ENCODE data around the gene CYP26B1. TPM values are rescaled to one million over a fixed set of nuclear protein-coding genes. Genes with fewer than 3 reads are reported as not detected.

The CYP26B1 gene, protein sequence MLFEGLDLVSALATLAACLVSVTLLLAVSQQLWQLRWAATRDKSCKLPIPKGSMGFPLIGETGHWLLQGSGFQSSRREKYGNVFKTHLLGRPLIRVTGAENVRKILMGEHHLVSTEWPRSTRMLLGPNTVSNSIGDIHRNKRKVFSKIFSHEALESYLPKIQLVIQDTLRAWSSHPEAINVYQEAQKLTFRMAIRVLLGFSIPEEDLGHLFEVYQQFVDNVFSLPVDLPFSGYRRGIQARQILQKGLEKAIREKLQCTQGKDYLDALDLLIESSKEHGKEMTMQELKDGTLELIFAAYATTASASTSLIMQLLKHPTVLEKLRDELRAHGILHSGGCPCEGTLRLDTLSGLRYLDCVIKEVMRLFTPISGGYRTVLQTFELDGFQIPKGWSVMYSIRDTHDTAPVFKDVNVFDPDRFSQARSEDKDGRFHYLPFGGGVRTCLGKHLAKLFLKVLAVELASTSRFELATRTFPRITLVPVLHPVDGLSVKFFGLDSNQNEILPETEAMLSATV
- total RNA-seq: under 1 TPM in 1 of 3 donors, not detected in 2; 0.16 TPM

DNA sequence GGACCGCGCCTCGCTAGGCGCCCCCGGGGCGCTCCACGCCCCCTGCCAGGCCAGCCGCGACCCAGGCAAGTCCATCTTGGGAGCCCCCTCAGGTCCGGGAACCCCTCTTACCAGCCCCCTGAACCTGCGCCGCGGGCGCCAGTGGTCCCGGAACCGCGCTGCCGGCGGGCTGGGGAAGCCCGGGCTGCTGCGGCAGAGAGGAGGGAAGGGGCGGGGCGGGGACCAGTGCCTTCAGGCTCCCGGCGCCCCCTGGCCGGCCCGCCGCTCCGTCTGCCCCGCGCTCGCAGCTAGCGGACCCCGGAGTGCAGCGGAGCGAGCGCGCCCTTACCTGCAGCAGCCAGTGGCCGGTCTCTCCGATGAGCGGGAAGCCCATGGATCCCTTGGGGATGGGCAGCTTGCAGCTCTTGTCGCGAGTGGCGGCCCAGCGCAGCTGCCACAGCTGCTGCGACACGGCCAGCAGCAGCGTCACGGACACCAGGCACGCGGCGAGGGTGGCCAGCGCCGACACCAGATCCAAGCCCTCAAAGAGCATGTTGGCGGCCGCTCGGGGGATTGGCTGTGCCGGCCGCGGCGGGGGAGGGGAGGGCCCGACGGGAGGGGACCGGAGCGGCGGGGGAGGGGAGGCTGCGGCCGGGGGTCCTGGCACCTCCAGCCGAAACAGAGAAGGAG, at the start of gene CYP26B1:
TSS of gene CYP26B1 (minus strand) at position 560 of the 669 bp plus-strand sequence. CDS start at position 532, 28 bp downstream.
- Mint-ChIP-seq H3K9me3 (no peaks in the 10 kb centered on the region), H3K27me3 (ENCODE audit: low read depth) (peaks cover 71% of the 10 kb centered on the region), H3K4me3 (peak within 1 kb of the TSS; percentile 80), H3K4me1 (ENCODE audit: low read depth) (peaks cover 44% of the 10 kb centered on the region), H3K36me3 (ENCODE audit: insufficient read depth) (no peaks in the 10 kb centered on the region)
- DNase-seq (no peak), ATAC-seq (no peak)

DNA sequence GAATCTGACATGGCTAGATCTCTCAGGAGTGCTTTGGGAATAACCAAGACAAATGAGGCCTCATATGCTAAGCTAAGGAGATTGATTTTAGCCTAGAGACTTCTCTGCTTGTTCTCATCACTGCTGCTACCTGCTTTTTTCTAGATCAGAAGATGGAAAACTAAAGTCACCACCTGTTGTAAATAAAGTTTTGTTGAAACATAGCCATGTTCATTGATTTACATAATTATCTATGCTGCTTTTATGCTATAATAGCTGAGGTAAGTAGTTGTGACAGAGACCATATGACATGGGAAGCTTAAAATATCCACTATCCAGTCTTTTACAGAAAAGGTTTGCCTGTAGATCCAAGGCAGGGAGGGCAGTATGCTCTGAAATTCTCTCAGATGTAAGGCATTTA, 46.1 kb upstream of the CYP26B1 start:
- ATAC-seq (no peak), DNase-seq (no peak)
- Mint-ChIP-seq H3K9me3 (peaks cover 7% of the 10 kb centered on the region), H3K4me3 (no peak overlapping the region), H3K27me3 (ENCODE audit: low read depth) (no peaks in the 10 kb centered on the region), H3K4me1 (ENCODE audit: low read depth) (no peaks in the 10 kb centered on the region), H3K36me3 (ENCODE audit: insufficient read depth) (peaks cover 3% of the 10 kb centered on the region)

DNA sequence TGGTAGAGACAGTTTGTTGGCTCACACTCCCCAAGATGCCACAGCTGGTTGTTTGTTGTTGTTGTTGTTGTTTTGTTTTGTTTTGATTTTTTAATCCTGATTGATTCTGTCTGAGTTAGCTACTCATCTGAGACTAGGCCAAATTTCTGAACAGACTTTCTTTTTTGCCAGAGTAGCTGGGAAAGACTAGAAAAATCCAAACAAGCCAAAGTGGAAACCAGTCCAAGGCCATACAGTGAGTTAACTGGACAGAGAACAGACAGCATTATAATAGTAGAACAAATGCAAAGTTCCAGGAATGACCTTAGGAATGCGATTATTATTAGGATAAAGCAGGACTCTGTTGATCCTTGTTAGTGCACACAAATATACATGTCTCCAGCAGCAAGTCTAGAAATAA, 43.8 kb upstream of the CYP26B1 start:
- Mint-ChIP-seq H3K36me3 (ENCODE audit: insufficient read depth) (peaks cover 8% of the 10 kb centered on the region), H3K4me1 (ENCODE audit: low read depth) (no peaks in the 10 kb centered on the region), H3K4me3 (no peak overlapping the region), H3K27me3 (ENCODE audit: low read depth) (no peaks in the 10 kb centered on the region), H3K9me3 (peaks cover 10% of the 10 kb centered on the region)
- ATAC-seq (no peak), DNase-seq (no peak)

DNA sequence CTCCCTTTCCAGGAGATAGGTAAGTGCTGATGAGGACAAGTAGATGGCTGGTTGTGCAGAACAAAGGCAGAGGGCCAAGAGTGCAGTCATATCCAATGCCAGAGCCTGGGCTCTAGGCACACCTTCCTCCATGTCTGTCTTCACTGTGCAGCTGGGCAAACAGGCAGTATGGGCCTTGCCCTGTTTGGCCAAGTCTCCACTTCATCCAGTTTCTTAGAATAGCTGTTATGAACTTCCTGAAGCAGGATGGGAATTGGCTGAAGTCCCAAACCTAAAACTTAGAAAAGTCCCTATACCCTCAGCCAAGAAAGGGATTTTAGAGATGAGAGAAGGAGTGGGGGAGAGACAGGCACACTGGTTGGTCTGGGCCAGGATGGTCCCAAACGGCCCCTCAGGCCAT, 37.5 kb upstream of the CYP26B1 start:
- DNase-seq (no peak), ATAC-seq (no peak)
- Mint-ChIP-seq H3K27me3 (ENCODE audit: low read depth) (no peaks in the 10 kb centered on the region), H3K9me3 (peaks cover 3% of the 10 kb centered on the region), H3K4me3 (no peak overlapping the region), H3K36me3 (ENCODE audit: insufficient read depth) (peaks cover 9% of the 10 kb centered on the region), H3K4me1 (ENCODE audit: low read depth) (no peaks in the 10 kb centered on the region)

DNA sequence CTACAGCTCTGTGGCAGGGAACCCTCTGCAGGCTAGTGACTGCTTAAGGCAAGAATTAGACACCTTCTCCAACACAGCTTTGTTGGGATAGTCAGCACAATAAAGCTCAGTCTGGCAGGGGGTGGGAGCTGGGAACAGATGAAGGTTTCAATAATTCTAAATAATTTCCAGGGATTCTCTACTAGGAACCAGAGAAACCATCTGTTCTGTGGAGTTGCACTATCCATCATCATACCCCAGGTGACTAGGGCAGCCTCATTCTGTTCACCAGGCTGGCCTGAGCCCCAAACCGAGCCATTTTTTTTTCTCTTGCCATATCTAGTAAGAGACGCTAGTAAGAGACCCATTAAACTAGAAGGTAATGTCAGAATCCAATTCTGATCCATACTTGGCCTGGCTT, 35.8 kb upstream of the CYP26B1 start:
- DNase-seq (no peak), ATAC-seq (no peak)
- no peaks in the 10 kb centered on the region for H3K4me1 Mint-ChIP-seq (ENCODE audit: low read depth)
- H3K9me3 Mint-ChIP-seq: peaks cover 3% of the 10 kb centered on the region
- H3K36me3 Mint-ChIP-seq (ENCODE audit: insufficient read depth): peaks cover 15% of the 10 kb centered on the region
- H3K4me3 Mint-ChIP-seq: no peak overlapping the region
- H3K27me3 Mint-ChIP-seq (ENCODE audit: low read depth): no peaks in the 10 kb centered on the region

DNA sequence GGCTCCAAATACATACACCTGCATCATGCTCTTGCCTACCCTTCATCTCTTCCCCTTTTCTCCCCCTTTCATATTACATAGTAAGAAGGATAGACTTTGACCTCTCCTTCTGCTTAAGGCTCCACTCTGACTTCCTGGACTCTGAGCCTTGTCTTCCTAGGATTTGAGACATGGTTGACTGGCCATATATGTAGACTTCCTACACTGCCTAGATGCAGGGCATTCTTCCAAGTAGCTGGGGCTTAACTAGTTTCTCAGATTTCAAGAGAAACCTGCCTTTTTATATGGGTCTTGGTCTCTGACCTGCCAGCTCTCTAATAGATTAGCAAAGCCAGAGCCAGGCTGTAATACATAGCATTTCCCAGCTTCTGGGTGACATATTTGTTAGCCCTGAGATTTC, 35.4 kb upstream of the CYP26B1 start:
- ATAC-seq (no peak), DNase-seq (no peak)
- Mint-ChIP-seq H3K4me1 (ENCODE audit: low read depth) (no peaks in the 10 kb centered on the region), H3K4me3 (no peak overlapping the region), H3K36me3 (ENCODE audit: insufficient read depth) (peaks cover 11% of the 10 kb centered on the region), H3K27me3 (ENCODE audit: low read depth) (no peaks in the 10 kb centered on the region), H3K9me3 (peaks cover under 1% of the 10 kb centered on the region)

DNA sequence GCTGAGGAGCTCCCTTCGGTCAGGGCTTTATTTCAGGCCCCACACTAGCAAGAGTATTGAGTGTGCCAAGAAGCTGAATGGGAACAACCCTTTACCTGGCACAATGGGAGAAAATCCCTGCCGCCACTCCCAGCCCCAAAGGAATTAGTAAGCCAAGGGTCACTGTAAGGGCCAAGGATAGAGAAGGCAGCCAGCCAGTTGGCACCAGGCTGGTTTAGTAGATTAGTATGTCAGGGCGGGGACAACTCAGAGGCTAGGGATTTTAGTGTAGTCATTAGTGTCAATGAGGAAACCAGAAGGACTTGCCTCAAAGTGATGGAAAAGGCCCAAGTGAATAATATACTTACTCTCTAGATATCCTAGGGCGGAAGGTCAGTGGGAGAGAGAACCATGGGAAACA, 34.9 kb upstream of the CYP26B1 start:
- H3K4me1 Mint-ChIP-seq (ENCODE audit: low read depth): no peaks in the 10 kb centered on the region
- H3K9me3 Mint-ChIP-seq: no peaks in the 10 kb centered on the region
- H3K4me3 Mint-ChIP-seq: no peak overlapping the region
- peaks cover 15% of the 10 kb centered on the region for H3K36me3 Mint-ChIP-seq (ENCODE audit: insufficient read depth)
- DNase-seq (no peak), ATAC-seq (no peak)
- H3K27me3 Mint-ChIP-seq (ENCODE audit: low read depth): no peaks in the 10 kb centered on the region

DNA sequence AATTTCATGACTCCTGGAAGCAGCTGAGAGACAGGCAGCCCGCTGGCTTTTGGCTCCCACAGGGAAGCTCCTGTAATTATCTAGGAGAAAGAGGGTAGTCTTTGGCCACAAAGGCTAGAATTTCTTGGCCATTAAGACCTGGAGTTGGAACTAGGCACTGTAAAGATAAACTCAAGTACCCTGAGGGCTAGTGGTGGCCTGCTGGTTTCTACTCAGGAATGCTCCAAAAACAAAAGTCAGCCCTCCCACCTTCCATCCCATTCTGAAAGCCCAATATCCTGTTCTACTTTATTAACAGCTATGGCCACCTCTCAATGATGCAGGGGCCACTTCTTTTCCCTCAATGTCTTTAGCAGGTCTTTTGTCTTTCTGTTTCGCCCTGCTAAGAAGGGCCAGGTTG, 34.0 kb upstream of the CYP26B1 start:
- no peaks in the 10 kb centered on the region for H3K9me3 Mint-ChIP-seq
- no peak overlapping the region for H3K4me3 Mint-ChIP-seq
- peaks cover 15% of the 10 kb centered on the region for H3K36me3 Mint-ChIP-seq (ENCODE audit: insufficient read depth)
- DNase-seq: no peak
- H3K27me3 Mint-ChIP-seq (ENCODE audit: low read depth): no peaks in the 10 kb centered on the region
- ATAC-seq: no peak
- H3K4me1 Mint-ChIP-seq (ENCODE audit: low read depth): no peaks in the 10 kb centered on the region

DNA sequence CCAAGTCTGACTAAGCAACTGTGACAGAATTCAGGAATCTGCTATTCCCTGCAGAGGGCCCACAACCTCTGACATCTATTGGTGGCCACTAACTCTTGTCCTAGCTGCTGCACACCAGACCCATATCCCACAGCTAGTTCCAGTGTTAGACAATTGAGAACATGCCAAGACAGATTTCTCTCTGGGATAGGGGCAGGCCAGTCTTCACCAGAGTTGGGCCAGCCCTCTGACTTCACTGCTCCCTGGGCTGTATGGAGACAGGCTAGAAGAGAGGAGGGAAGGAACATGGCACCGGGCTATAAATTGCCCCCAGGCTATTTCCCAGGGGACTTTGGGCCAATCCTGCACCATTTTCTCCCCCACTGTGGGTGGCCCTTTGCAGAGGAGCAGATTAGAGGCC, 32.7 kb upstream of the CYP26B1 start:
- ATAC-seq: no peak
- Mint-ChIP-seq H3K4me3 (no peak overlapping the region), H3K27me3 (ENCODE audit: low read depth) (no peaks in the 10 kb centered on the region), H3K9me3 (no peaks in the 10 kb centered on the region), H3K36me3 (ENCODE audit: insufficient read depth) (peaks cover 22% of the 10 kb centered on the region), H3K4me1 (ENCODE audit: low read depth) (no peaks in the 10 kb centered on the region)
- DNase-seq: no peak

DNA sequence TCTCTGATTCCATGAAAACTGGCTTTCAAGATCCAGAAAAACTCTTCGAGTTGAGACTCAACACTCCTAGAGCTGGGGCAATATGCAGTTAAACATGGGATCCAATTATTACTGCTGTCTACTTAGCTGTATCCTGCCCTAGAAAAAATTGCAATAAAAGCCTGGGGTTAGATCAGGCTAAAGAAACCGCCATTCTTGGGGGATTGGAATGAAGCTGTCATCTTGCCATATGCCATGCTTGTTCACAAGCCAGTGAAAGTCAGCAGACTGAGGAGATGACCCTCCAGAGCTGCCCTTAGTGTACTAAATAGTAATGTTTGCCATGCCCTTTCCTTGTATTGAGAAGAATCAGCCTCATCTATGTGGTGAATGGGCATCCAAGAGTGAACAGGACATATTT, 30.9 kb upstream of the CYP26B1 start:
- no peaks in the 10 kb centered on the region for H3K9me3 Mint-ChIP-seq
- peaks cover 26% of the 10 kb centered on the region for H3K36me3 Mint-ChIP-seq (ENCODE audit: insufficient read depth)
- H3K27me3 Mint-ChIP-seq (ENCODE audit: low read depth): no peaks in the 10 kb centered on the region
- no peak for DNase-seq
- no peaks in the 10 kb centered on the region for H3K4me1 Mint-ChIP-seq (ENCODE audit: low read depth)
- no peak for ATAC-seq
- H3K4me3 Mint-ChIP-seq: no peak overlapping the region

DNA sequence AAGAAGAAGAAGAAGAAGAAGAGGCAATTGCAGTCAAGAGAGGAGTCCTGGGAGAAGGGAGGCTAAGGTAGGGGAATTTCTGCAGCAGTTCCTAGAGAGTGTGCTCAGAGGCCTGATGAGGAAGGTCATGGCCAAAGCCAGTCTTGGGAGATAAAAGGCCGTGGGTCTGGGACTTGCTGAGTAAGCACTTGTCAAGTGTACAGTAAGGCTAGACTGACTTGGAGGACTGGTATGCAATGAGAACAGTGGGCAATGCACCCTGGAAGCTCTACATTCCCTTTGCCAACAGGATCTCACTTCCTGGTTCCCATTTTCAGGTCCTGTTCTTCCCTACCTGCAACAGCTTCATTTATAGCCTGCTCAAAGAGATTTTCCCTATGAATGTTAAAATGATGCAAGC, 28.6 kb upstream of the CYP26B1 start:
- Mint-ChIP-seq H3K4me3 (no peak overlapping the region), H3K27me3 (ENCODE audit: low read depth) (no peaks in the 10 kb centered on the region), H3K4me1 (ENCODE audit: low read depth) (no peaks in the 10 kb centered on the region), H3K9me3 (no peaks in the 10 kb centered on the region), H3K36me3 (ENCODE audit: insufficient read depth) (peaks cover 23% of the 10 kb centered on the region)
- no peak for ATAC-seq
- DNase-seq: no peak

DNA sequence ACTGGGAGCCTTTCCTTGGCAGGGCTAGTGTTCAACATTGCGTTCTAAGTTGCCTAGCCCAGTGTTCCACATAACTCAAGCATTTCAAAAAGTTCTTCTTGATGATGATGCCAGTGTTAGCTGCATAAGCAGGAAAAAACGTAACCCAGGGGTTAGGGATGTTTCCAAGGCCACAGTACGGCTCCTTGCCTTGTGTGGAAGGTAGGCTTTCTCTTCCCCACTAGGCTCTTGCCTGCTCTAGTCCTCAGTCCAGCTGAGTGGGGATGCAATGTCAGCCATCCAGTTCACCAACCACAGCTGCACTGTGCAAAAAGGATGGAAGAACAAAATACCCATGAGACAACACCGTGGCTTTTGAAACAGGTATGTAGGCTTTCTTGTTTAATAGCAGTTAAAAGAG, 28.0 kb upstream of the CYP26B1 start:
- DNase-seq (no peak), ATAC-seq (no peak)
- H3K4me3 Mint-ChIP-seq: no peak overlapping the region
- no peaks in the 10 kb centered on the region for H3K27me3 Mint-ChIP-seq (ENCODE audit: low read depth)
- no peaks in the 10 kb centered on the region for H3K4me1 Mint-ChIP-seq (ENCODE audit: low read depth)
- H3K9me3 Mint-ChIP-seq: no peaks in the 10 kb centered on the region
- H3K36me3 Mint-ChIP-seq (ENCODE audit: insufficient read depth): peaks cover 23% of the 10 kb centered on the region

DNA sequence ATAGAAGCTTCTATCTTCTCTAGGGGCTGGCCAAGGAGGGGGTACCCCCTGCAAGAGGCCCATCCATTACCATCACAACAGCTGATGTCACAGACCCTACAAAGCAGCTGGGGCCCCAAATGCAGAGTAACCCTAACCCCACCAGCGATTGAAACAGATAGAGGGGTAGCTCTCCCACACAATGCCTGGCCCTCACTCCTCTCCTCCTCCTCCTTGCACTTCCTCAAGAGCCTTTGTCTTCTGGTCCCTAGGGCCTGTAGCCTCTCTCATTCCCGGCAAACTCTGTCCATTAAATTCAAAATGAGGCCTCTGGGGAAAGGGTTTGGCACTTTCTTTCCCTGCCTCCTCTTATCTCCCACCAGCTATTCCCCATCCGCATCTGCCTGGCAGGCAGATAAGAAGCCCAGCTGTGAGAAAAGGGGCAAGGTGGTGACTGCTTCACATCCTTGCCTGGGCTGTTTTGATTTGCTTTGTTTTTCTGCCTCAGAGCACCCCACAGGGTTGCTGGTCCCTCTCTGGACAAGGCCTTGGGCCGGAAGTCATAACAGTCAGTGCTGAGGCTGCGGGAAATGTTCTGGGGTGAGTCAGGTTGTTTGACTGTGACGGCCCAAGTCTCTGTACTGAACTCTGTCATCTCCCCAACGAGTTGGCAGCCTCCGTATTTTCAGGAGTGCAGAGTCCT, 26.1 kb upstream of the CYP26B1 start:
- H3K4me1 Mint-ChIP-seq (ENCODE audit: low read depth): no peaks in the 10 kb centered on the region
- H3K4me3 Mint-ChIP-seq: no peak overlapping the region
- H3K9me3 Mint-ChIP-seq: no peaks in the 10 kb centered on the region
- peaks cover 18% of the 10 kb centered on the region for H3K36me3 Mint-ChIP-seq (ENCODE audit: insufficient read depth)
- DNase-seq (no peak), ATAC-seq (no peak)
- no peaks in the 10 kb centered on the region for H3K27me3 Mint-ChIP-seq (ENCODE audit: low read depth)

DNA sequence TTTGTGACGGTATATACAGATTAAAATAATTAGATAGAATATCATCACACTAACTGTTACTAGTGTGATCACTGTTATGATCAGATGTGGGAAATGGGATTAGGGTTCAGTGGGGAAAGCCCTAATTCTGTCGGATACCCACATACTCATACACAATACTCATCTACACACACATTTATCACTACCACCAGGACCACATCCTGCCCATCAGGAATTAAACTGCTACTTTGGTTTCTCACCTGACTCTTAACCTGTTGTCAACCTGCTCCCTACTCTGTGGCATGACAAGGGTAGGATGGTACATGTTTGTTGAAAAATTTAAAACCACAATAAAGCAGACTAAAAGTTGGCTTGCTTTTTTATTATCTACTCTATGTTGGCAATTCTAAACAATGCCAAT, 24.8 kb upstream of the CYP26B1 start:
- DNase-seq: no peak
- H3K27me3 Mint-ChIP-seq (ENCODE audit: low read depth): no peaks in the 10 kb centered on the region
- no peaks in the 10 kb centered on the region for H3K4me1 Mint-ChIP-seq (ENCODE audit: low read depth)
- H3K36me3 Mint-ChIP-seq (ENCODE audit: insufficient read depth): peaks cover 11% of the 10 kb centered on the region
- no peak for ATAC-seq
- H3K4me3 Mint-ChIP-seq: no peak overlapping the region
- peaks cover 4% of the 10 kb centered on the region for H3K9me3 Mint-ChIP-seq
